Activated CD8-positive, alpha-beta memory T cell treated with anti-CD3 and anti-CD28 coated beads, Interleukin-2, amount 50 U/mL, for 4 hours (primary cell): ENCODE results near the gene PHLDA3.

Source experiments
- DNase-seq: peaks from one replicate; pipeline ENCODE4 v3.0.0-alpha.2; 2020

Gene PHLDA3

DNA sequence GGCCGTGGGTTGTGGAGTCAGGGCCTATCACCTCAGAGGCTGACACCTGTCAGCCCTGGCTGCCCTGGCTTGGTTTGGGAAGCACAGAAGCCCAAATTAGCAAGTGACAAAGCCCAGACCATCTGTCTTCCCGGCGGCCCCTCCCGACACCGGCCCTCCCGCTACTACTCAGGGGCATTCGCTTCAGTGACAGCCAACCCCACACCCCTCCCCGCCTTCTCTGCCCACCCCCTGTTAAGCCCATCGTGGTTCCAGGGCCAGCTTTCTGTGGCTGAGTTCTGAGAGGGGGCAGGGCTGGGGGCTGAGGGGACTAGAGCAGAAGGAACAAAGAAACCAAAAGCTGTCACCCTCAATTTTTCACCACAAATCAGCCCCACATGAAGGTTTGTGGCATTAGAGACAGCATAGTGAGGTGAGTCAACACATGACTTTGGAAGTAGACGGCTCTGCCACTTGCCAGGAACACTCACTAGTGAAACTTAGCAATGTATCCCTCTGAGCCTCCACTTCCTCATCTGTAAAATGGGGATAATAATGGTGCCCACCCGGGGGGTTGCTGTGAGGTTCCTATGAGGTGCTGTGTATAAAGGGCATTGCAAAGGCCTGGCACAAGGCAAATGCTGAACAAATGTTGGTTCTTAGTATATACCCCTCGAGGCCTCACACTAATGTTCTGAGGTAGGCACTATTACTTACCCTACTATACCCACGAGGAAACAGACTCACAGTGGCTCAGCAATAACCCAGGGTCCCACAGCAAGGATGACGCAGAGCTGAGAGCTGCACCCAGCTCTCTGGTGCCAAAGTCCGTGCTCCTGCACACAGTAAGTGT, 42.3 kb downstream of the PHLDA3 start:
- DNase-seq, result no peak

DNA sequence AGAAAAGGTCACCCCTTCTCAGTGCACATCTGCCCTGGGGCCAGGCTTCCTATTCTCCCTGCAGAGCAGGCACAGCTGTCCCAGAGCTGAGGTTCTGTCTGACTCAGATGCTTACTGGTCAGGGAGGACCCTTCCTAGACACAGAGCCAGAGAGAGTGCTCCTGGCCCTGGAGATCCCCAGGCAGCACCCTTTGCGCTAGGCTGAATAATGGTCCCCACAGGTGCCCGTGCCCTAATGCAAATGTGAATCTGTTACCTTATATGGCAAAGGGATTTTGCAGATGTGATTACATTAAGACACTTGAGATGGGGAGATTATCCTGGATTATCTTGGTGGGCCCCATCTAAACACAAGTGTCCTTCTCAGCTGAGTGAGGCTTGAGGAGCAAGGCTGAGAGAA, 44.8 kb downstream of the PHLDA3 start:
- no peak for DNase-seq

DNA sequence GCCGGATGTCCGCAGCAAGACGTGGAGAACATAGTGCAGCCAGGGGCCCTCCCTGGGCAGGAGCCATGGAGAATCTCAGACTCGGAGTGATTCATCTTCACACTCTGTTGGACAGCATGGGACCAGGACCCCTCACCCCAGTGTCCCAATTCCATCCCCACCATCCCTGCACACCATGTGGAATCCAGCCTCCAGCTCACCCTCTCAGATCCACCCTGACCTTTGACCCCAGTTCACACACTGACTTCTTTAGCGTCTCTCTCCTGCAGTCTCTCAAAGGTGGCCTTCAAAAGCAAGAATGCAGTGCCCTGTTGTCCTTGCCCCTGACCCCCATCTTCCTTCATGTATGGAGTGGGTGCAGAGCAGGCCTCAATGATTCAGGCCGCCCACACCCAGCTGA, 45.3 kb downstream of the PHLDA3 start:
- no peak for DNase-seq

DNA sequence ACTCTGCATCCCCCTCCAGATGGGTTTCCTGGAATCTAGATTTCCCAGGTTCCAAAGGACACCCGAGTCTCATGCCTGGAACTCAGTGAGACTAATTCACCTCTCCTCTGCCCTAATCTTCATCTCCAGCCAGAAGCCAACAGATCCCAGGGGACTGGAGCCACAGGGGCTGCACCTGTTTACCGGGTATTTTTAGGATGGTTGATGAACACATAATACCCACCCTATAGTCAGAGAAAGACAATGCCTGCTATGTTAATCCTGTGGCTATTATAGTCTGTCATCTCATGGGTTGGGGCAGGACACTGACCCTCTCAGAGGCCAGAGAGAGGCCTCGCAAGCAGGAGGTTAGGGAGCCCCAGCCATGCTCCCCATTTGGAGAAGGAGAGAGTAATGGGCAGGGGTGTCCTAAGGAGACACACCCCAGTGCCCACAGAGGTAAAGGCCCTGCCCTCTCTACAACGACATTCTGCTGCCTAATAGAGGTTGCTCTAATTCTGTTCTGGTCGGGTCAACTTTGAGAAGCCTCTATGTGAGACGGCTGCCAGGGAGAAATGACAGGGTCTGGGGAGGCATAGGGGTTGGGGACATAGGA, 46.5 kb downstream of the PHLDA3 start:
- no peak for DNase-seq

DNA sequence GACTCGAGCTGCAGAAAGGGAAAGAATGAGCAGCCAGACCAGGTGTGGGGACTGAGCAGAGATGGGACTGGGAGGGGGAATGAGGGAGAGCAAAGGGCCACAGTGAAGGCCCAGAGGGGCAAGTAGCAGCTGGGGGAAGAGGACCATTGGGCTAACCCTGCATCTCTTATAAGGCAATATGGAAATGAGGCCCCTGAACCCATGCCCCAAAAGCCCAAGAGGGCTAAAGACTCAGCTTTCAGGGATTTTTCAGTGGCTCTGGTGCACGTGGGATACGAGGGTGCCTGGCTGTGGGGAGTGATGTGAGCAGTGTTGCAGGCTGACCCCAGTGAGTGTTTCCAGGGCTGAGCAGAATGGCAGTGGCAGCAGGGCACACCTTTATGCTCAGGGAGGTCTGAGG, 47.0 kb downstream of the PHLDA3 start:
- no peak for DNase-seq

DNA sequence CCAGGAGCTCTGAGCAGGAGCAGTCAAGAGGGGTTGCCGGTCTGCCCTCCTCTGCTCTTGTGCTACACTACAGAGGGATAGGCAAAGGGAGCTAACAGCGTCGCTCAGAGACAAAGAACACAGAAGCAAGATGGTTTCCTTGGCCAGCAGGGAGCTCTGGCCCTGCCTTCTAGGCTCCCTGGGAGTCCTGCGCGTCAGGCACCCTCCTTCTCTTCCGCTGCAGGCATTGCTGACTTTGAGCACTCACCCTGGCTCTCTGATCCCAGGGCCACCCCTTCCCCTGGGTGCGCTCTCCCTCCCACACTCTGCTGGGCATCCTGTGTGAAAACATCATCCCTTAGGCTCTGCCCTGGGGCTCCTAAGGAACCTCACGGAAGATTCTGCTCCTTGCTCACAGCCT, 47.9 kb downstream of the PHLDA3 start:
- no peak for DNase-seq

DNA sequence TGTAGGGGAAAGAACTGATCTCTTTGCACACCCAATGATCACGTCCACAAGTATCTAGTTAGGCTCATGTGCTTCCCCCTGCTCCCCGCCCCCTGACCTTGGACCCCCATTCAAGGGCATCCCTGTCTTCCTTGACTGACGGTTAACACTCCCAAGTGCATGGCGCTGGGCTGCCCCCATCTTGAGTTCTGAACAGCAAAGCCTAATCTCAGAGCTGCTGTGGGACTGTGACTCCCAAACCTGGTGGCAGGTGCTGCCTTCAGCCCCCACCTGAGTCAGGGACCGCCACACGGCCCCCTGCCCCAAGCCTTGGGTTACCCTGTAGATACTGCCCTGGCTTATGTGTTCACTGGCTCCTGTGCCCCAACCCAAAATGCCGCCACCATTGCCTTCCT, 48.4 kb downstream of the PHLDA3 start:
- DNase-seq, result no peak

DNA sequence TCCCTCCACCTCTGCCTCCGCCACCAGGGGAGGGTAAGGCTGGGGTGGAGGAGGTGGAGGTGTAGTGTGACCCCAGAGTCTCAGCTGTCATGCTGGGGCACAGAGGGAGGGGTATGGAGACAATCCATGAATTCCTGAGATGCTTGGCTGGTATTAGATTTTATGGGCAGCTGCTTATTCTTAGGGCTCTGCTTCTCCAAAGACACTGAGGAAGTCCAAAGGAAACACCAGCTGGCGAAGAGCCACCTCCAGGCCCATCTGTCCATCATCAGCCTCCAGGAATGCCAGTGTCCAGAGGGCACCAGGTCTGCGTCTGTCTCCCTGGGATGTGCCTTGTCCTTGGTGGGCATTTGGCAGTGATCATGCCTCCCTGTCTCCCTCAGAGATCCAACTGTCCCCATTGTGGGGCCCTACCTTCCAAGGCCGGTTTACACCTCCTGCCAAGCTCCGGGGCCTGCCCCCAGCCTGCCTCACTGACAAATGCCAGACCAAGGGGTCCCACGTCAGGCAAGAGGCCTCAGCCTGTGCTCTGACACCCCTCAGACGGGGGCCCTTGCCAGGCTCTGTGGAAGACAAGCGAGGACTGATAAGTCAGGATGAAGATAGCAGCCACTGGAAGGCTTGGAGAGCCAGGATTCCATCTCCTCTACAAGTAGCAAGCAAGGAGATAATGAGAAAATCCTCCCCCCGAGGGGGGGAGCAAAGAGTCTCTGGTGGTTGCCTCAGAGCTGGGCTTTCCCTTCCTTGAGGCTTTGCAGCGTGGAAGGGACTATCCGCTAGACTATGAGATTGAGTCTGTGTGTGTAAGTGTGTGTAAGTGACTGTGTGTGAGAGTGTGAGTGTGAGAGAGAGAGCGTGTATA, 49.0 kb downstream of the PHLDA3 start:
- DNase-seq, result no peak

DNA sequence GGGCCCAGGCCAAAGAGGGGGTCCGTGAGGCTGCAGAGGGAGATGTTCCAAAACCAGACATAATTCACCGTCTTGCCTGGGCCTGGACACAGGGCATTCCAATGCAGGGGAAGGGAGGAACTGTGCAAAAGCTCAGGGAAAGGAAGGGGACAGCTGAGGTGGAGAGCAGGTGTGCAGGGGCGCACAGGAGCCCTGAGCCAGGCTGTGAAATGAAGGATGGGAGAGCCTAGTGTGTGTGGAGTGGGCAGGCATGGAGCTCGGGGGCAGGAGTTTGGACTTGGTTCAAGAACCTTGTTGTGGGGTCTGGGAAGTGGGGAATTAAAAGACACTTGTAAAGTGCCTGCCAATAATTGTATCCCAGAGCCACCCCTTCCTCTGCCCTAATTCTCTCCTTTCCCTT, 49.7 kb downstream of the PHLDA3 start:
- DNase-seq, result no peak

DNA sequence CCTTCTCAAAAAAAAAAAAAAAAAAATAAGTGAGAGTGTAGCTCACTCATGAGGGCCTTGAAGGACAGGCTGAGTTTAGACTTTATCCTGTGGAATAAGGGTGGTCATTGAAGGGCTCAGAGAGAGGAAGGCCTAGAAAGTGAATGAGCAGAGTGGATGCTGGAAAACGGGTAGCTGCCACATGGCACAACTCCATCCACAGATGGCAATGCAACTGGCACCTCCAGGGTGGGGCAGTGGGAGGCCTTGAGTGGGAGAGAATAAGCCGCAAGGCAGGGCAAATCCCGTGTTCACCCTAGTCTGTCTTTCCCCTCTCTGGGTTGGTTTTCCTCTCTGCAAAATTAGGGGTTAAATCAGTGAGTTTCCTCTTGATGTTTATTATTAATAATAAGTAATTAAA, 50.5 kb downstream of the PHLDA3 start:
- DNase-seq, result no peak
